ENCODE results near the gene TAL1.
"Not testable (repeated sequence)": the region's sequence is repeated elsewhere in the genome, so short reads cannot be mapped to it uniquely, and the experiment has no call there.

Gene TAL1

DNA sequence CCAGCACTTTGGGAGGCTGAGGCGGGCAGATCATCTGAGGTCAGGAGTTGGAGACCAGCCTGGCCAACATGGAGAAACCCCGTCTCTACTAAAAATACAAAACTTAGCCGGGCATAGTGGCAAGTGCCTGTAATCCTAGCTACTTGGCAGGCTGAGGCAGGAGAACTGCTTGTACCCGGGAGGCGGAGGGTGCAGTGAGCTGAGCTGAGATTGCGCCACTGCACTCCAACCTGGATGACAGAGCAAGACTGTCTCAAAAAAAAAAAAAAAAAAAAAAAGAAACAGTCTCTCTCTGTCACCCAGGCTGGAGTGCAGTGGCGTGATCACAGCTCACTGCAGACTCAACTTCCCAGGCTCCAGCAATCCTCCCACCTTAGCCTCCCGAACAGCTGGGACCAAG, 33.5 kb upstream of the TAL1 start:
- not testable (repeated sequence) for H3K4me1 ChIP-seq (ENCODE audit: control insufficient read depth in 2 of 2, insufficient read depth in 1 of 2, low read depth in 1 of 2, low read length in 2 of 2); H3K18ac ChIP-seq (ENCODE audit: low read length); DNase-seq (ENCODE audit: low spot score)

DNA sequence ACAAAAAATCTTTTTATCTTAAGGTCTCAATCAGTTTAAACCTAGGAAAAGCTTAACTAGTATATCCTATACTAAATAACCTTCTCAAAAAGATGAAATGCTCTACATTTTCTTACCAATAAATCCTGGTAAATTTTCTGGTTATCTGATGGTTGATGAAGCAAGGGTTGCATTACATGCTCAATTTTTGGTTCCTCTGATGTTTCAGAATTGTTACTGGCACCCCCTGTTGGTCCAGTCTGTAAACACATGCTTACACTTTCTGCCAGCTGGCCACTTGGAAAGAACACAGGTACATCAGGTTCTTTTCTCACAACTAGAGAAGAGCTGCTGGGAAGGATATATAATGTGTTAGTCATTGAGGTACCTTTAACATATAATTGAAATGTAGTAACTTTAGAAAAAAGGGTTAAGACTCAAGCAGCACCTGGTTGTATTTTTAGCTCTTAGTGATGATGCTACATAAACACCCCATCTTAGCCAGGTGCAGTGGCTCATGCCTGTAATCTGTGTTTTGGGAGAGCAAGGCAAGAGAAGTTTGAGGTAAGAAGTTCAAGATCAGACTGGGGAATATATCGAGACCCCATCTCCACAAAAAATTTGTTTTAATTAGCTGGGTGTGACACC, 30.9 kb upstream of the TAL1 start:
- H2BK15ac ChIP-seq (ENCODE audit: low read length): no peak overlapping the region
- no peak overlapping the region for H2BK5ac ChIP-seq (ENCODE audit: low read length)
- no peak overlapping the region for H3K4ac ChIP-seq (ENCODE audit: low read length)
- H3K27ac ChIP-seq (replicated peaks; ENCODE audit: low read length): no peak overlapping the region
- H3K18ac ChIP-seq (ENCODE audit: low read length): no peak overlapping the region
- no peaks in the 10 kb centered on the region for H3K4me1 ChIP-seq (ENCODE audit: control insufficient read depth in 2 of 2, insufficient read depth in 1 of 2, low read depth in 1 of 2, low read length in 2 of 2)
- DNase-seq (ENCODE audit: low spot score): no peak
- H3K79me1 ChIP-seq (ENCODE audit: low read depth, low read length): no peaks in the 10 kb centered on the region
- H3K23ac ChIP-seq (ENCODE audit: low read depth, low read length, poor library complexity): no peak overlapping the region
- no peaks in the 10 kb centered on the region for H3K9me3 ChIP-seq (replicated peaks in 1 of 2; ENCODE audit: control insufficient read depth in 2 of 2, insufficient read depth in 1 of 2, low read depth in 1 of 2, low read length in 2 of 2)
- no peak overlapping the region for H4K8ac ChIP-seq (ENCODE audit: low read depth, low read length)
- no peak overlapping the region for H2AK5ac ChIP-seq (ENCODE audit: low read depth, low read length)
- peaks cover 18 to 89% of the 10 kb centered on the region in 2 donors for H3K36me3 ChIP-seq (replicated peaks in 1 of 2; ENCODE audit: control insufficient read depth in 2 of 2, insufficient read depth in 2 of 2, low read length in 2 of 2)
- no peak overlapping the region for H3K14ac ChIP-seq (ENCODE audit: low read length)
- no CpG with 5 or more reads among the region's 1 CpG for WGBS, 2 donors (ENCODE audit: extremely low coverage in 2 of 2, insufficient read length in 2 of 2, insufficient replicate concordance in 1 of 2)
- no peak overlapping the region for H2AFZ ChIP-seq (ENCODE audit: low read length)
- no peak overlapping the region for H2BK12ac ChIP-seq (ENCODE audit: low read length)
- no peak overlapping the region for H2BK120ac ChIP-seq (ENCODE audit: low read depth, low read length)
- H4K91ac ChIP-seq (ENCODE audit: low read depth, low read length, poor library complexity): no peak overlapping the region
- no peak overlapping the region for H3K9ac ChIP-seq (ENCODE audit: low read depth, low read length, poor library complexity)
- no peak overlapping the region for H3K4me2 ChIP-seq (ENCODE audit: insufficient read depth, low read length, poor library complexity, severe bottlenecking)
- H3K27me3 ChIP-seq (ENCODE audit: control insufficient read depth in 3 of 3, insufficient read depth in 3 of 3, low read depth in 1 of 3, low read length in 3 of 3): no peaks in the 10 kb centered on the region
- H3K4me3 ChIP-seq (ENCODE audit: low read length in 2 of 2): no peak overlapping the region

More for the DNA sequence above, 33.5 kb upstream of the TAL1 start:
- H4K8ac ChIP-seq (ENCODE audit: low read depth, low read length); H3K9me3 ChIP-seq (replicated peaks in 1 of 2; ENCODE audit: control insufficient read depth in 2 of 2, insufficient read depth in 1 of 2, low read depth in 1 of 2, low read length in 2 of 2); H3K27me3 ChIP-seq (ENCODE audit: control insufficient read depth in 3 of 3, insufficient read depth in 3 of 3, low read depth in 1 of 3, low read length in 3 of 3); H3K4me3 ChIP-seq (ENCODE audit: low read length in 2 of 2); H3K23ac ChIP-seq (ENCODE audit: low read depth, low read length, poor library complexity); H3K9ac ChIP-seq (ENCODE audit: low read depth, low read length, poor library complexity); H2BK120ac ChIP-seq (ENCODE audit: low read depth, low read length); H3K4me2 ChIP-seq (ENCODE audit: insufficient read depth, low read length, poor library complexity, severe bottlenecking); H2AK5ac ChIP-seq (ENCODE audit: low read depth, low read length); H3K27ac ChIP-seq (replicated peaks; ENCODE audit: low read length); H3K14ac ChIP-seq (ENCODE audit: low read length); H4K91ac ChIP-seq (ENCODE audit: low read depth, low read length, poor library complexity); H2AFZ ChIP-seq (ENCODE audit: low read length); H2BK15ac ChIP-seq (ENCODE audit: low read length); H2BK5ac ChIP-seq (ENCODE audit: low read length); H3K79me1 ChIP-seq (ENCODE audit: low read depth, low read length); H3K4ac ChIP-seq (ENCODE audit: low read length); H2BK12ac ChIP-seq (ENCODE audit: low read length): not testable (repeated sequence)
- peaks cover 14 to 91% of the 10 kb centered on the region in 2 donors for H3K36me3 ChIP-seq (replicated peaks in 1 of 2; ENCODE audit: control insufficient read depth in 2 of 2, insufficient read depth in 2 of 2, low read length in 2 of 2)
- no CpG with 5 or more reads among the region's 8 CpGs for WGBS, 2 donors (ENCODE audit: extremely low coverage in 2 of 2, insufficient read length in 2 of 2, insufficient replicate concordance in 1 of 2)

DNA sequence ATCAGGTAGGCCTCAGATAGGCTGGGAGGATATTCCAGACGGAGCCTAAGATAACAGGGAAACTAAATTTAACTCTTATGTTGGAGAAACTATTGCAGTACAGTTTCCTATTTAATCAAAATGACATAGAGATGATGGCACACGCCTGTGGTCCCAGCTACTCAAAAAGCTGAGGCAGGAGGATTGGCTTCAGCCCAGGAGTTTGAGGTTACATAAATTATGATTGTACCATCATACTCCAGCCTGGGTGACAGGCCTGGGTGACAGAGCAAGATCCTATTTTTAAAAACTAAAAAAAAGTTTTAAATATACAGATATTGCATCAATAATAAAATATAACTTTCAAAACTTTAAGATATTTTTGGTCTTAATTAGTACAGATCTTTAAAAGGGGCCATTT, 25.2 kb upstream of the TAL1 start:
- Histone ChIP-seq H3K36me3 (replicated peaks in 1 of 2; ENCODE audit: control insufficient read depth in 2 of 2, insufficient read depth in 2 of 2, low read length in 2 of 2) (peaks cover 12 to 89% of the 10 kb centered on the region in 2 donors), H3K27me3 (ENCODE audit: control insufficient read depth in 3 of 3, insufficient read depth in 3 of 3, low read depth in 1 of 3, low read length in 3 of 3) (no peaks in the 10 kb centered on the region)
- no CpG with 5 or more reads among the region's 2 CpGs for WGBS, 2 donors (ENCODE audit: extremely low coverage in 2 of 2, insufficient read length in 2 of 2, insufficient replicate concordance in 1 of 2)

DNA sequence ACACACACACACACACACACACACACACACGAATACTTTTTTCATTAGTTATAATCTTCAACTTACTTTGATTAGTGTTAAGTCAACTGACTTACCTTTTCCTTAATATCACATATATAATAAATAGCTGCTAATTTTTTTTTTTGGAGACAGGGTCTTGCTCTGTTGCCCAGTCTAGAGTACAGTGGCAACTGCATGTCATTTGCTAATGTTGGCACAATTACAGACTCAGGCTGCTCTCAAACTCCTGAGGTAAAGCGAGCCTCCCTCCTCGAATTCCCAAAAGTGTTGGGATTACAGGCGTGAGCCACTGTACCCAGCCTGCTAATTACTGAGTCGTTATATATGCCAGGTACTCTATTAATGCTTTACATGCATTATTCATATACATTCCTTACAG, 20.8 kb upstream of the TAL1 start:
- Histone ChIP-seq H3K4me3 (ENCODE audit: low read length in 2 of 2) (no peak overlapping the region), H4K8ac (ENCODE audit: low read depth, low read length) (no peak overlapping the region), H3K36me3 (replicated peaks in 1 of 2; ENCODE audit: control insufficient read depth in 2 of 2, insufficient read depth in 2 of 2, low read length in 2 of 2) (peaks cover 4 to 77% of the 10 kb centered on the region in 2 donors), H2BK120ac (ENCODE audit: low read depth, low read length) (no peak overlapping the region), H3K4me2 (ENCODE audit: insufficient read depth, low read length, poor library complexity, severe bottlenecking) (no peak overlapping the region), H2AFZ (ENCODE audit: low read length) (no peak overlapping the region), H3K18ac (ENCODE audit: low read length) (no peak overlapping the region), H3K14ac (ENCODE audit: low read length) (no peak overlapping the region), H3K79me1 (ENCODE audit: low read depth, low read length) (no peaks in the 10 kb centered on the region), H3K9me3 (replicated peaks in 1 of 2; ENCODE audit: control insufficient read depth in 2 of 2, insufficient read depth in 1 of 2, low read depth in 1 of 2, low read length in 2 of 2) (no peaks in the 10 kb centered on the region), H3K27me3 (ENCODE audit: control insufficient read depth in 3 of 3, insufficient read depth in 3 of 3, low read depth in 1 of 3, low read length in 3 of 3) (no peaks in the 10 kb centered on the region), H2BK15ac (ENCODE audit: low read length) (no peak overlapping the region), H3K4me1 (ENCODE audit: control insufficient read depth in 2 of 2, insufficient read depth in 1 of 2, low read depth in 1 of 2, low read length in 2 of 2) (no peaks in the 10 kb centered on the region), H3K4ac (ENCODE audit: low read length) (no peak overlapping the region), H3K23ac (ENCODE audit: low read depth, low read length, poor library complexity) (no peak overlapping the region), H2BK5ac (ENCODE audit: low read length) (no peak overlapping the region), H2BK12ac (ENCODE audit: low read length) (no peak overlapping the region), H4K91ac (ENCODE audit: low read depth, low read length, poor library complexity) (no peak overlapping the region), H2AK5ac (ENCODE audit: low read depth, low read length) (no peak overlapping the region), H3K27ac (replicated peaks; ENCODE audit: low read length) (no peak overlapping the region), H3K9ac (ENCODE audit: low read depth, low read length, poor library complexity) (no peak overlapping the region)
- DNase-seq (ENCODE audit: low spot score): no peak
- WGBS, 2 donors (ENCODE audit: extremely low coverage in 2 of 2, insufficient read length in 2 of 2, insufficient replicate concordance in 1 of 2): no CpG with 5 or more reads among the region's 5 CpGs

More for the DNA sequence above, 25.2 kb upstream of the TAL1 start:
- no peak for DNase-seq (ENCODE audit: low spot score)
- no peak overlapping the region for H4K91ac ChIP-seq (ENCODE audit: low read depth, low read length, poor library complexity)
- no peak overlapping the region for H2BK5ac ChIP-seq (ENCODE audit: low read length)
- H3K9me3 ChIP-seq (replicated peaks in 1 of 2; ENCODE audit: control insufficient read depth in 2 of 2, insufficient read depth in 1 of 2, low read depth in 1 of 2, low read length in 2 of 2): no peaks in the 10 kb centered on the region
- H3K27ac ChIP-seq (replicated peaks; ENCODE audit: low read length): no peak overlapping the region
- no peak overlapping the region for H3K23ac ChIP-seq (ENCODE audit: low read depth, low read length, poor library complexity)
- H3K9ac ChIP-seq (ENCODE audit: low read depth, low read length, poor library complexity): no peak overlapping the region
- no peak overlapping the region for H3K4me2 ChIP-seq (ENCODE audit: insufficient read depth, low read length, poor library complexity, severe bottlenecking)
- H2BK12ac ChIP-seq (ENCODE audit: low read length): no peak overlapping the region
- H3K4ac ChIP-seq (ENCODE audit: low read length): no peak overlapping the region
- H3K4me1 ChIP-seq (ENCODE audit: control insufficient read depth in 2 of 2, insufficient read depth in 1 of 2, low read depth in 1 of 2, low read length in 2 of 2): no peaks in the 10 kb centered on the region
- H2AK5ac ChIP-seq (ENCODE audit: low read depth, low read length): no peak overlapping the region
- no peak overlapping the region for H4K8ac ChIP-seq (ENCODE audit: low read depth, low read length)
- H2BK15ac ChIP-seq (ENCODE audit: low read length): no peak overlapping the region
- no peak overlapping the region for H3K18ac ChIP-seq (ENCODE audit: low read length)
- no peak overlapping the region for H2BK120ac ChIP-seq (ENCODE audit: low read depth, low read length)
- H3K79me1 ChIP-seq (ENCODE audit: low read depth, low read length): no peaks in the 10 kb centered on the region
- H3K14ac ChIP-seq (ENCODE audit: low read length): no peak overlapping the region
- H3K4me3 ChIP-seq (ENCODE audit: low read length in 2 of 2): no peak overlapping the region
- no peak overlapping the region for H2AFZ ChIP-seq (ENCODE audit: low read length)
